IPS-15b (cell line): Measurements from ENCODE around the gene ZNF765.
"Not testable (repeated sequence)": the region's sequence is repeated elsewhere in the genome, so short reads cannot be mapped to it uniquely, and the experiment has no call there.

ENCODE experiments used
- H3K27me3 ChIP-seq: one replicate; pipeline ENCODE4 v1.6.1; 2013; ENCODE audit warnings: low read length; ENCODE audit not compliant: control insufficient read depth, insufficient read depth
- H3K36me3 ChIP-seq: one replicate; pipeline ENCODE4 v1.6.1; 2013; ENCODE audit warnings: low read length; ENCODE audit not compliant: control insufficient read depth, insufficient read depth
- H3K4me1 ChIP-seq: one replicate; pipeline ENCODE4 v1.6.1; 2013; ENCODE audit warnings: mild to moderate bottlenecking, low read length; ENCODE audit not compliant: control insufficient read depth, insufficient read depth
- H3K4me3 ChIP-seq: one replicate; pipeline ENCODE4 v1.5.1; 2013; ENCODE audit warnings: low read depth, low read length
- H3K9ac ChIP-seq: one replicate; pipeline ENCODE4 v1.6.1; 2013; ENCODE audit warnings: low read depth, mild to moderate bottlenecking, low read length
- H3K9me3 ChIP-seq: one replicate; pipeline ENCODE4 v1.6.1; 2013; ENCODE audit warnings: mild to moderate bottlenecking, low read length; ENCODE audit not compliant: control insufficient read depth, insufficient read depth

The ZNF765 gene

DNA sequence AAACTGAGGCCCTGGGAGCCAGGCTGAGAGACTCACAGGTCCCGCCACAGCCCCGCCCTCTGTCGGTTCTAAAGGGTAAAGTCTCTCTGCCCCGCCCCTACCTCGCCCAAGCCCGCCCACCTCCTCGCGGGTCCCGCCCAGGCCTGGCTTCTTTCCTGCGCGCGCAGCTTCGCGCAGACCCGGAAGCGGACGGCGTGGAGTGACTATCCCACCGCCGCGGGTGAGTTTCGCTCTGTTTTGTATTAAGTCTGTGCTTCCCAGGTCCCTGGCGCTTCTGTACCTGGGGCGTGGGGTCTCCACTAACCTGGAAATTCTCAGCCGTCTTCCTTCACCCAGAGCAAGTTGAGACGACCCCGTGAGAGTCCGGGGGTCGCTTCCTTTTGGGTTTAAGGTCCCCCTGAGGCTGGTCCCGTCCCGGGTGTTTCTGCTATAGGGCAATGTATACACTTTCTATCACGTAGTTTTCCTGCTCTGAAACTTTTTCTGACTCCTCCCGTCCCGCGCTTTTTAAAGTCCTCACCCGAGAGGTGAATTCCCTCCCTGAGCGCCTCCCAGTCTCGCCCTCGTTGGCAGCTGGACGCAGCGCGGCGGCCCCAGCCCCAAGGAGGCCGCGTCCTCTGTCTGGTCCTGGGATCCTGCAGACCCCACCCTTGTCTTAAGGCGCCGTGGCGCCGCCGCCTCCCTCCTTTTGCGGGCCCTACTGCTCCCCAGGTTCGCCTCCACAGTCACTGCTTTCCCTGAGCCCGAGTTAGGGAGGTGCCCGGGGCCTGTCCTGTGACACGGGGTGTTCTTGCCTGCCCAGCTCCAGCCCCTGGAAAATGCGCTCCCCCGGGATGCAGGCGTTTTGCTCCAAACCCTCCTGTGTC is at the start of gene ZNF765:
ZNF765 (plus strand) TSS at position 176 of the 866 bp plus-strand sequence. CDS start 2,867 bp downstream, outside the sequence.
- peaks cover 2% of the 10 kb centered on the region for H3K4me1 ChIP-seq
- peak within 1 kb of the TSS; percentile 4 for H3K9ac ChIP-seq
- H3K27me3 ChIP-seq: no peaks in the 10 kb centered on the region
- no peaks in the 10 kb centered on the region for H3K9me3 ChIP-seq
- H3K4me3 ChIP-seq: peak within 1 kb of the TSS; percentile 91
- H3K36me3 ChIP-seq: peaks cover 4% of the 10 kb centered on the region

DNA sequence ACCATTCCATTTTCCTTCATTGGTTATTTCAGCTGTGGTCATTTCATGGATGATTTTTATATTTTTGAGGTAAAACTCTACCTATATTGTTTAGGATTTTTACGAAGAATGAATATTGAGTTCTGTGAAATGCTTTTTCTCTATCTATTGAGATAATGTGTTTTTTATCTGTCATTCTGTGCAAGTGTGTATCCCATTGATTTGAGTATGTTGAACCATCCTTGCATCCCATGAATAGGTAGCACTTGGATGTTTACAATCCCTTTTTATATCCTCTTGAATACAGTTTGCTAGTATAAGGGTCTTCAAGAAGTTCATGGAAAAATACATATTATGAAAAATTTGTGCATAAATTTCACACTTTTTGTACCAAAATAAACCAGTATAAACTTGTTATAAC is 39.2 kb upstream of the ZNF765 start:
- H3K9me3 ChIP-seq: peaks cover 27% of the 10 kb centered on the region

DNA sequence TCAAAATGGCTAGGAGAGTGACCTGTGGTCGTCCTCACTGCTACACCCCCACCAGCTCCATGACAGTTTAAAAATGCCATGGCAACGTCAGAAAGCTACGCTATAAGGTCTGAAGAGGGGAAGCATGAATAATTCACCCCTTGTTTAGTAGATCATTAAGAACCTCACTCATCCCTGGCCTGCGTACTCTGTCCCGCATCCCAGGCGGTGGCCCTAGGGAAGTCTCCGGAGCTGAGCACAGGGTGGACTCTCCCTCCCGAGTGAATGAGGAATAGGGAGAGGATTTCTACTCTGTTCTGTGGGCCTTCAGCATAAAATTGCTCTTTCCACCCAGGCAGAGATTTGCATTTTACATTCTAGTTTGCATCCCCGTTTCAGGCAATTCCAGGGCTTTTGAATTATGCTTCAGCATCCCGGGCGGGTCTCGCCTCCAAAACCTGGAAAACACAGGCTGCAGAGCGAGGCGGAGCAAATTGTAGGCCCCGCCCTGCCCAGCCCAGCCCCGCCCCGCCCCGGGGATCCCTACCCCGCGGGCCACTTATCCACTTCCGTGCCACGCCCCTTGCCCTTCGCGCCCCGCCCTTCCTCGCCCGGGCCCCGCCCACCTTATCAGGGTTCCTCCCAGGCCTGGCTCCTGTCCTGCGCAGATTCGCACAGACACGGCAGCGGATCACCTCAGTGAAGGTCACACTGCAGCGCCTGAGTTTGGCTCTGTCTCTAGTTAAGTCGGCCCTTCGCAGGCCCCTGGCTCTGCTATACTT is 36.9 kb upstream of the ZNF765 start:
- Histone ChIP-seq H3K4me3 (no peak overlapping the region), H3K4me1 (no peaks in the 10 kb centered on the region), H3K27me3 (peaks cover 2% of the 10 kb centered on the region)

More for the DNA sequence above, 39.2 kb upstream of the ZNF765 start:
- no peak overlapping the region for H3K9ac ChIP-seq
- H3K4me1 ChIP-seq: no peaks in the 10 kb centered on the region
- no peaks in the 10 kb centered on the region for H3K27me3 ChIP-seq
- H3K36me3 ChIP-seq: peaks cover 19% of the 10 kb centered on the region
- no peak overlapping the region for H3K4me3 ChIP-seq

DNA sequence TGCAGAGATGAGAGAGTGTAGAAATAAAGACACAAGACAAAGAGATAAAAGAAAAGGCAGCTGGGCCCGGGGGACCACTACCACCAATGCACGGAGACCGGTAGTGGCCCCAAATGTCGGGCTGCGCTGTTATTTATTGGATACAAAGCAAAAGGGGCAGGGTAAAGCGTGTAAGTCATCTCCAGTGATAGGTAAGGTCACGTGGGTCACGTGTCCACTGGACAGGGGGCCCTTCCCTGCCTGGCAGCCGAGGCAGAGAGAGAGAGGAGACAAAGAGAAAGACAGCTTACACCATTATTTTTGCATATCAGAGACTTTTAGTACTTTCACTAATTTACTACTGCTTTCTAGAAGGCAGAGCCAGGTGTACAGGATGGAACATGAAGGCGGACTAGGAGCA is 34.9 kb upstream of the ZNF765 start:
- H3K9me3 ChIP-seq, H3K9ac ChIP-seq, H3K4me1 ChIP-seq, H3K36me3 ChIP-seq, H3K4me3 ChIP-seq, H3K27me3 ChIP-seq: not testable (repeated sequence)

More for the DNA sequence above, 36.9 kb upstream of the ZNF765 start:
- Histone ChIP-seq H3K9ac (no peak overlapping the region), H3K9me3 (peaks cover 13% of the 10 kb centered on the region), H3K36me3 (no peaks in the 10 kb centered on the region)

DNA sequence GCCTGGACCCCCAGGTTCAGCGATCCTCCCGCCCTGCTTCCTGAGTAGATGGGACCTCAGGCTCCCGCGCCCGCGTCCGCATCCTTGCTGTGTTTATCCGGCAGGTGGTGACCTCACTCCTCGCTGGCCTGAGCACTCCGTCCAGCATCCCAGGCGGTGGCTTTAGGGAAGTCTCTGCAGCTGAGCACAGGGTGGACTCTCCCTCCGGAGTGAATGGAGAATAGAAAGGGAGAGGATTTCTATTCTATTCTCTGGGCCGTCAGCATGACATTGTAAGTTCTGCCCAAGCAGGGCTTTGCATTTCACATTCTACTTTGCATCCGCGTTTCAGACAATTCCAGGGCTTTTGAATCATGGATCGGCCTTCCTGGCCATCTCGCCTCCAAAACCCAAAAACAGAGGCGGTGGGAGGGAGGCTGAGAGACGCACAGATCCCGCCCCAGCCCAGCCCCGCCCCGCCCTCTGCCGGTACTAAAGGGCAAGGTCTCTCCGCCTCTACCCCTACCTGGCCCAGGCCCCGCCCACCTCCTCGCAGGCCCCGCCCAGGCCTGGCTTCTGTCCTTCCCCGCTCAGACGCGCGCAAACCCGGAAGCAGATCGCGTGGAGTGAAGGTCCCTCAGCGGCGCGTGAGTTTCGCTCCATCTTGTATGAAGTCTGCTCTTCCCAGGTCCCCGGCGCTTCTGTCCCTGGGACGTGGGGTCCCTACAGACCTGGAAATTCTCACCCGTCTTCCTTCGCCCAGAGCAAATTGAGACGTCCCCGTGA is 29.6 kb upstream of the ZNF765 start, which contains the start of gene ZNF525:
ZNF525 (plus strand) TSS at position 572 of the 765 bp plus-strand sequence. CDS start 6,577 bp downstream, outside the sequence.
- peak within 1 kb of the TSS; percentile 73 for H3K9ac ChIP-seq
- H3K4me3 ChIP-seq: peak within 1 kb of the TSS; percentile 90
- H3K27me3 ChIP-seq: peaks cover 4% of the 10 kb centered on the region
- H3K4me1 ChIP-seq: peaks cover 3% of the 10 kb centered on the region
- no peaks in the 10 kb centered on the region for H3K36me3 ChIP-seq
- H3K9me3 ChIP-seq: no peaks in the 10 kb centered on the region

DNA sequence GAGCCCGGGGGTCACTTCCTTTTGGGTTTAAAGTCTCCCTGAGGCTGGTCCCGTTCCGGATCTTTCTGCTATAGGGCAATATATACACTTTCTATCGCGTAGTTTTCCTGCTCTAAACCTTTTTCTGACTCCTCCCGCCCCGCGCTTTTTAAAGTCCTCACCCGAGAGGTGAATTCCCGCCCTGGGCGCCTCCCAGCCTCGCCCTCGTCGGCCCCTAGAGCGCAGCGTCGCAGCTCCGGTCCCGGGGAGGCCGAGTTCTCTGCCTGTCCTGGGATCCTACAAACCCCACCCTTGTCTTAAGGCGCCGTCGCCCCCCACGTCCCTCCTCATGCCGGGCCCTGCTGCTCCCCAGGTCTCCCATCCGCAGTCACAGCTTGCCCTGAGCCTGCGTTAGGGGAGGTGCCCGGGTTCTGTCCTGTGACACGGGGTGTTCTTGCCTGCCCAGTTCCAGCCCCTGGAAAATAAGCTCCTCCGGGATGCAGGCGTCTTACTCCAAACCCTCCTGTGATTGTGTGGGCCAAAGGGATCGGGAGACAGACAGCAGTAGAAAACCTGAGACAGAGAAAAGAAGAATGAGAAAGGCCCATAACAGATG is 29.0 kb upstream of the ZNF765 start:
- Histone ChIP-seq H3K27me3 (peaks cover 4% of the 10 kb centered on the region), H3K9me3 (no peaks in the 10 kb centered on the region), H3K9ac (peak overlapping the region; percentile 73), H3K36me3 (no peaks in the 10 kb centered on the region), H3K4me1 (peaks cover 3% of the 10 kb centered on the region), H3K4me3 (peak overlapping the region; percentile 90)

DNA sequence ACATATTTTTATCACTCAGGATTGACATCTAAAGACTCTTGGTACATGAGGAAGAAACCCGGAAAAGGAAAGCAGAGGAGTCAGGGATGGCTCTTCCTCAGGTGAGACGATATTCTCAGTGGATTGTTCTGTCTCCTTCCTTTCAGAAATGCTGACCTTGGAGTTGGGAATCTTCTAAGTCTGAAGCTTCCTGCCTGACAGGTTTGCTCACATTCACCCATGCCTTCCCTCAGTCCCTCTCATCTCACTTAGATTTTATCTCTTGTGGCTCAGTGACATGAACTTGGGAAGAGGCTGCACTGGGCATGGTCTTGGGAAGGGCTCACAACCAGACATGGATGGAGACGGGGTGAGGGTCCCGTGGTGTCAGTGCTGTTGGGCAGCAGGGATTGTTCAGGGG is 22.8 kb upstream of the ZNF765 start:
- Histone ChIP-seq H3K4me1 (peaks cover 3% of the 10 kb centered on the region), H3K36me3 (peaks cover 5% of the 10 kb centered on the region), H3K9ac (no peak overlapping the region), H3K27me3 (no peaks in the 10 kb centered on the region), H3K4me3 (no peak overlapping the region), H3K9me3 (no peaks in the 10 kb centered on the region)

DNA sequence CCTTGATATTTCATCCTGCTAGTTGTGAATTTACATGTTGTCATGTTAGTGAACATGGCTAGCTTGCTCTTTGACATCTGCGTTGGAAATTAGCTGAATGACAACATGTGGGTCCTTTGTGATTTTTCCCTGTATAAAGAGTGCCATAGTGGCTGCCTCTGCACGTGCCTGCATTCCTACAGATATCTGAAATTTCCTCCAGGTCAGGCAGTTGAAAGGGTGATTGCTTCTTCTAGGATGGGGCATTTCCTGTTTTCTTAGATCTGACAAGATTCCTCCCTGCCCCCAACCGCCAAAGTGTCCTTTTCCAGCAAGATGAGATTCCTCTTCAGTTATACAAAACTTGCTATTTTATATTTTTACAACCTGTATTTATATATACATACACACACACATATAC is 20.7 kb upstream of the ZNF765 start:
- Histone ChIP-seq H3K9me3 (no peaks in the 10 kb centered on the region), H3K4me1 (no peaks in the 10 kb centered on the region), H3K9ac (no peak overlapping the region), H3K4me3 (no peak overlapping the region), H3K36me3 (peaks cover 14% of the 10 kb centered on the region), H3K27me3 (no peaks in the 10 kb centered on the region)

DNA sequence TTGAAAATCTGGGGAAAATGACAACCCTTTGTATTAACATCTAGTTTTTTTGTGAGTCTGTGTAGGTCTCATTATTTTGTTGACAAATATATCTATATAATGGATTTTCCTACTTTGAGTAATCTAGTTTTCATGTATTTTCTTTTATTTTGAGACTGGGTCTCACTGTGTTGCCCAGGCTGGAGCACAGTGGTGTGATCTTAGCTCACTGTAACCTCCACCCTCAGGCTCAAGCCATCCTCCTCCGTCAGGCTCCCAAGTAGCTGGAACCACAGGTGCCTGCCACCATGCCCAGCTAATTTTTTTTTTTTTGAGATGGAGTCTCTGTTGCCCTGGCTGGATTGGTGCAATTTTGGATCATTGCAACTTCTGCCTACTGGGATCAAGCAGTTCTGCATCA is 20.2 kb upstream of the ZNF765 start:
- H3K36me3 ChIP-seq: peaks cover 14% of the 10 kb centered on the region
- H3K9ac ChIP-seq: no peak overlapping the region
- H3K4me1 ChIP-seq: no peaks in the 10 kb centered on the region
- no peak overlapping the region for H3K4me3 ChIP-seq
- no peaks in the 10 kb centered on the region for H3K9me3 ChIP-seq
- no peaks in the 10 kb centered on the region for H3K27me3 ChIP-seq

DNA sequence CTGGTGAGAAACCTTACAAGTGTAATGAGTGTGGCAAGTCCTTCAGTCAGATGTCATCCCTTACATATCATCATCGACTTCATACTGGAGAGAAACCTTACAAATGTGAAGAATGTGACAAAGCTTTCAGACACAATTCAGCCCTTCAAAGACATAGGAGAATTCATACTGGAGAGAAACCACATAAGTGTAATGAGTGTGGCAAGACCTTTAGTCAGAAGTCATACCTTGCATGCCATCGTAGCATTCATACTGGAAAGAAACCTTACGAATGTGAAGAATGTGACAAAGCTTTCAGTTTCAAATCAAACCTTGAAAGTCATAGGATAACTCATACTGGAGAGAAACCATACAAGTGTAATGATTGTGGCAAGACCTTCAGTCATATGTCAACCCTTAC is 13.6 kb upstream of the ZNF765 start:
- Histone ChIP-seq H3K4me3 (no peak overlapping the region), H3K9me3 (peaks cover 7% of the 10 kb centered on the region), H3K36me3 (peaks cover 35% of the 10 kb centered on the region), H3K4me1 (no peaks in the 10 kb centered on the region), H3K9ac (no peak overlapping the region), H3K27me3 (no peaks in the 10 kb centered on the region)

DNA sequence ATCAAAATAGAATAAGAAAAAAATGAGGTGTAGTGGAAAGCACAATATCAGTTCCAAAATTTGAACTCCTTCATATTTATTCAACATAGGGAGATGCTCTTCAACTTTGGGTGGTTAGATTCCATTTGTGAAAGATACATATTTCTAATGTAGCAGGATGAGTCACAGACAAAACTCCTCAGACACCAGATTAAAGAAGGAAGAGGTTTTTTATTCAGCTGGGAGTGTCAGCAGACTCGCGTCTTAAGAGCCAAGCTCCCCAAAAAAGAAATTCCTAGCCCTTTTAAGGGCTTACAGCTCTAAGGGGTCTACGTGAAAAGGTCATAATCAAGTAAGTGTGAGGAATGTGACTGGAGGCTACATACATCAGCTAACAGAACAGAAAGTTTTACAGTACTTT is 6.8 kb upstream of the ZNF765 start:
- H3K9me3 ChIP-seq: no peaks in the 10 kb centered on the region
- peaks cover 9% of the 10 kb centered on the region for H3K36me3 ChIP-seq
- H3K4me1 ChIP-seq: peaks cover 2% of the 10 kb centered on the region

More for the DNA sequence above, 6.8 kb upstream of the ZNF765 start:
- H3K9ac ChIP-seq: no peak overlapping the region
- no peaks in the 10 kb centered on the region for H3K27me3 ChIP-seq
- no peak overlapping the region for H3K4me3 ChIP-seq
